SK-MEL-5 (cell line): Measurements from ENCODE around the gene SLC9C2. TPM values are rescaled to one million over a fixed set of nuclear protein-coding genes. Genes with fewer than 3 reads are reported as not detected.
"Not testable (repeated sequence)": the region's sequence is repeated elsewhere in the genome, so short reads cannot be mapped to it uniquely, and the experiment has no call there.

ENCODE experiments used
- DNase-seq: peaks from one replicate; pipeline ENCODE4 v3.0.0-alpha.2; 2016; ENCODE audit warnings: low read depth, low spot score
- in situ Hi-C: cut with HindIII; loops from 2 replicates; pipeline ENCODE4 v1.10.0; 2016; ENCODE audit warnings: low sequenced_read_pairs, high pct_unique_total_duplicates, low pct_unique_long_range_greater_than_20kb
- total RNA-seq: library from RNA; depleted of rRNA; stranded (reverse); fragments of >200 nt; shearing (Covaris generic); gene quantifications from 2 replicates; pipeline ENCODE4 v1.2.3, GENCODE V29; 2014

SLC9C2 gene
- total RNA-seq, 1 experiment from 2014 or later, result not detected

DNA sequence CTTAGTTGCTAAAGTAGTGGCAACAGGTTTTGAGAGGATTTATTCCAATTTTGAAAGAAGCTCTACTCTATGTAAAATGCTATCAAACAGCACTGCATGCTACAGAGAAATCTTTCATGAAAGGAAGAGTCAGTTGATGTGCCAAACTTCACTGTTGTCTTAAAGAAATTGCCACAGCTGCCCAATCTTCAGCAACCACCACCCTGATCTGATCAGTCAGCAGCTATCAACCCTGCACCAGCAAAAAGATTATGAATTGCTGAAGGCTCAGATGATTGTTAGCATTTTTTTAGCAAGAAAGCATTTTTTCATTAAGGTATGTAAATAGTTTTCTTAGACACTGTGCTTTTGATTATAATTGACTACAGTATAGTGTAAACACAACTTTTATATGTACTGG is 49.6 kb downstream of the SLC9C2 start:
- in situ Hi-C loops, result no loop called here
- DNase-seq, result no peak

GRCh38 chr1:173551699-173552098 is 51.2 kb downstream of the SLC9C2 start:
- in situ Hi-C loops, result no loop called here

GRCh38 chr1:173549813-173550212 is 53.1 kb downstream of the SLC9C2 start:
- DNase-seq, result peak; percentile 53
- in situ Hi-C loops, result no loop called here

More at GRCh38 chr1:173551699-173552098, 51.2 kb downstream of the SLC9C2 start:
- DNase-seq, result no peak

GRCh38 chr1:173545688-173546087 is 57.2 kb downstream of the SLC9C2 start:
- DNase-seq, result peak; percentile 52
- in situ Hi-C loops, result no loop called here

- in situ Hi-C loops, result no loop called here
- DNase-seq, result no peak
These were observed 66.6 kb downstream of the SLC9C2 start for GRCh38 chr1:173536223-173536622.

DNA sequence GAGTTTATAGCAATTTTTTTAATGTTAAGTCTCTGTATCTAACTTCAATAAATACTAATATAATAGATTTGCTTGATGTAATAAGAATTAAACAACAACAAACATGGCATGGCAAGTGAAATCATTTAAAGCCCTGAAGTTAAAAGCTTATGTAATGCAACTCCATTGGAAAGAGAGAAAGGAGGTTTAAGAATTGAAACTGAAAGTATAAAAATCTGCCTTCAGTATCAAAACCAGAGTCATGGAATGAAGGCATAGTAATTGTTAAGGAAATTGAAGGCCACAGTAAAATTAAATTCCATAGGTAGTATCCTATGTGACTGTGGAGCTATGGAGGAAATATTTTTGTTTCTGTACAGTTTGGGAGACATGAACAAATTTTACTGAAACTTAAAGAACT is 70.6 kb downstream of the SLC9C2 start:
- no peak for DNase-seq
- in situ Hi-C loops, result no loop called here

DNA sequence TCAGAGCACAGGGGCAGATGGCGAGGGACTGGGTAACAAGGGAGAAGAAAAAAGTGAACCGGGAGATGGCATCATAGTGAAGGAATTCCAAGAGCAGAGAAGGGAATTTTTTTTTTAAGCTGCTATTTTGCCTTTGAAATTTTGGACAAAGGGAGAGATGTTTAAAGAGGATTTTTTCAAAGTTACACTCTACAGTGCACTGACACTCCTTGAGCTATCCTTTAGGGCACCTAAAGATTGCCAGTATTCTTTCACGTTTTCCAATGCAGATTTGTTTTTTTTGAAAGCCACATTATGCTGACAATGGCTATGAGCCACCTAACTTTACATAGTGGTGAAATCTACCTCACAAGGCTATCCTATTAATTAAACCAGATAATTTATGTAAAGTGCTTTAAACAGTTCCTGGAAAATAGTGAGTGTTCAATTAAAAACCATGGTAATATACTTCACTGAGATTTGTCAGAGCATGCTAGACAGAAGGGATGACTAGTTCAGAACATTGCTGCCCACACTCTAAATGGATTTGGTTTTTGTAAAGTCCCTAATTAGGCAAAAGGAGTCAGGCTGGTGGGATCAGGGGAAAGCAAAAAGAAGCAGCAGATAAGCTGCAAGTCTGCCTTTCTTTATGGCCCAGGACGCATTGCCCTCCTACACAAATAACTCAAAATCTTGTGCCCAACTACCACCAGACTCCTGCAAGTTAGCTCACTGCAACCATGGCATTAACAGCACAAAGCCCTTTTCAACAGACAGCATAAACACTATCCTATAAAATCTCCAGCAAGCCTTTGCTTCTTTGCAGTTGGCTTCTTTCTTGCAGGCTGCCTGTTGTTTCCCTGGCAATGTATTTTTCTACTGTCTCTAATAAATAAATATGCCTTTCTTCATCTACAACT is 71.8 kb downstream of the SLC9C2 start:
- in situ Hi-C loops, result no loop called here
- DNase-seq, result peak; percentile 50

GRCh38 chr1:173529106-173529505 is 73.8 kb downstream of the SLC9C2 start:
- in situ Hi-C loops, result no loop called here
- DNase-seq, result no peak

GRCh38 chr1:173527151-173527826 is 75.6 kb downstream of the SLC9C2 start:
- in situ Hi-C loops, result no loop called here
- no peak for DNase-seq

GRCh38 chr1:173525926-173526325 is 76.9 kb downstream of the SLC9C2 start:
- DNase-seq, result no peak
- in situ Hi-C loops, result no loop called here

DNA sequence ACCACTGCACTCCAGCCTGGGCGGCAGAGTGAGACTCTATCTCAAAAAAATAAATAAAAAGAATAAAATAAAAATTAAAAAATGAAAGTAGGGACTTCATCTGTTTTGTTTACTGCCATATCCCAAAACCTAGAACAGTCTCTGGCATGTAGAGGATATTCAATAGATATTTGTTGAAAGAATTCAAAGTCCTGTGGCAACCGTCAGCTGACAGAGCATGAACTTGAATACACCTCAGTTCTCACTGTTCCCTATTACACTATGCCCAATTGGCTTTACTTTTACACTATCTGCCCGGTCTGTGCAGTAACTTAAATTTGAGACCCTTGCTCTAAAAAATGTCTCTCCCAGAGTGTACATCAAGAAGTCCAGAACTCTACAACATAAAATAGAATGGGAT is 79.5 kb downstream of the SLC9C2 start:
- in situ Hi-C loops, result no loop called here
- DNase-seq, result no peak

DNA sequence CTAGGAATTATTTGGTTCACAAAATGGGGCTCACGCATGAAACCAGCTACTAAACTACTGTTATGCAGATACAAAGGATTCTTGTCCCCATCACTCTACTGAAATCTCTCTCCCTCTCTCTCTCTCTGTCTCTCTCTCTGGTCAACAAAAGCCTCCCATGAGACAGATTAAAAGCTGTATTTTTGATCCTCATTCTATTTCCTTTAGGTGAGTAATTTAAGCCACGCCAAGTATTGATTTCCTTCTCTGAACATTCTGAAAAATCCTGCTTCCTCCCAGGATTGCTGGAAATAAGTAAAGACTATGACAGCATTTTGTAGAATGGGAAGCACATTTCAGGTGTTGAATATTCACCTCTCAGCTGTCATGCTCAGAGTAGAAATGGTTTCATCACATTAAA is 82.1 kb downstream of the SLC9C2 start:
- in situ Hi-C loops, result no loop called here
- no peak for DNase-seq

- DNase-seq, in situ Hi-C loops: not testable (repeated sequence)
These were observed 88.4 kb downstream of the SLC9C2 start for GRCh38 chr1:173514503-173514902.

GRCh38 chr1:173509797-173510196 is 93.1 kb downstream of the SLC9C2 start:
- in situ Hi-C loops, result no loop called here
- no peak for DNase-seq

GRCh38 chr1:173508541-173508940 is 94.3 kb downstream of the SLC9C2 start:
- no peak for DNase-seq
- in situ Hi-C loops, result no loop called here

GRCh38 chr1:173507847-173508209 is 95.0 kb downstream of the SLC9C2 start:
- in situ Hi-C loops, result no loop called here
- DNase-seq, result no peak

DNA sequence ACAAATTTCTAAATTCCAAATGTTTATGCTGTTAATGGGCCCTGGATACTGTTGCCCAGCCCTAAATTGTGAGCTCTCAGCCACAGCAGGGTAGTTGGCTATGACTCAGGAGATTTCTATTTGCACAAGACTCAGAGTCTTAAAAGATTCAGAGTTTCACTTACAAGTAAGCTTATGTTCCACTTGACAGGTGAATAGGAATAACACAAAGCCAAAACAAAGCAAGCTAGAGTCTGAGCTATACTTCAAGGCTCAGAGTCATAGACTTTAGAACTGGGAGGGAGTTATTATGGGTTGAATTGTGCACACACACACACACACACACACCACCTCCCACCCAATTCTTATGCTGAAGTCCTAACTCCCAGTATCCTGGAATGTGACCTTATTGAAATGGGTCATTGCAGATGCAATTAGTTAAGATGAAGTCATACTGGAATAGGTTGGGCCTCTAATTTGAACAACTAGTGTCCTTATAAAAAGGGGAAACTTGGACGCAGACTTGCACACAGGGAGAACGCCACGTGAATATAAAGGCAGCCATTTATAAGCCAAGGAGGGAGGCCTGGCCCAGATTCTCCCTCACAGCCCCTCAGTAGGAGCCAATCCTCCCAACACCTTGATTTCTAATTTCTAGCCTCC is 95.5 kb downstream of the SLC9C2 start:
- in situ Hi-C loops, result no loop called here
- peak; percentile 17 for DNase-seq

DNA sequence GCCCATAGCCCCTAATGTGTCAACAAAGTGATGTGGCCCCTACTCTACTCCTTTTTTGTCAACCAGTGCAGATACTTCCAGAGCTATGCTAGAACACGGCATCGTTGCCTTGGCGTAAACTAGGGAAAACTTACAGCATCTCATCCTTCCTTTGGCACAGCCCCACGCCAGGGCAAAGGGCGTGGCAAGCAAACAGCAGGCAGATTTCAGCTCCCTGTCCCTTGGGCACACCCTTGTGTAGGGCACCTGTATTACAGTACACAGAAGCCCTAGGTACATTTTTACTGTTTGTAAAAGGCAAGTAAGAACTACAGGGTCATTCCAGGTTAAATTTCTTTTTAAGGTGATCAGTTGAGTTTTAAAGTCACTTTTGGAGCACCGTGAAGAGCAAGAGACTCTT is 96.4 kb downstream of the SLC9C2 start:
- in situ Hi-C loops, result no loop called here
- peak; percentile 23 for DNase-seq
